K562 (cell line): Measurements from ENCODE around the gene VPS11. TPM values are rescaled to one million over a fixed set of nuclear protein-coding genes. Genes with fewer than 3 reads are reported as not detected.
A peak's percentile ranks its signal among the peaks of the same experiment; 100 is the strongest.

Experiments
- ARID3A ChIP-seq: IDR thresholded peaks from 2 replicates; pipeline ENCODE4 v1.6.1; 2012; ENCODE audit warnings: low read depth, low read length, improper control_type of control experiment, borderline replicate concordance
- BRD4 ChIP-seq: fragments of 200-600 bp; sonication (generic); IDR thresholded peaks from 2 replicates; pipeline ENCODE4 v1.6.1; 2017; ENCODE audit warnings: inconsistent platforms
- CBX5 ChIP-seq: IDR thresholded peaks from 2 replicates; pipeline ENCODE4 v1.6.1; 2014; ENCODE audit warnings: low read depth, borderline replicate concordance
- CEBPB ChIP-seq: fragments of 450-650 bp; IDR thresholded peaks from 2 replicates; pipeline ENCODE4 v1.6.1; 2016; ENCODE audit warnings: missing genetic modification characterization, missing compliant biosample characterization
- CXXC5 ChIP-seq: fragments of 250-450 bp; sonication (Bioruptor Pico); IDR thresholded peaks from 2 replicates; pipeline ENCODE4 v1.8.0; 2022; ENCODE audit warnings: inconsistent platforms, mild to moderate bottlenecking, moderate library complexity
- FOXJ3 ChIP-seq: sonication (generic); formaldehyde crosslinking; IDR thresholded peaks from 2 replicates; pipeline ENCODE4 v1.4.0; 2020; ENCODE audit warnings: mild to moderate bottlenecking, missing genetic modification reagents
- MTF1 ChIP-seq: fragments of 250-450 bp; sonication (Bioruptor Pico); IDR thresholded peaks from 2 replicates; pipeline ENCODE4 v1.9.0; 2021; ENCODE audit warnings: moderate library complexity, mild to moderate bottlenecking, inconsistent platforms, borderline replicate concordance
- NFIC ChIP-seq: fragments of 450-650 bp; IDR thresholded peaks from 2 replicates; pipeline ENCODE4 v1.6.1; 2017; ENCODE audit warnings: mild to moderate bottlenecking, inconsistent platforms
- SAFB2 ChIP-seq: fragments of 200-400 bp; formaldehyde crosslinking; IDR thresholded peaks from 2 replicates; pipeline ENCODE4 v1.6.1; 2018; ENCODE audit warnings: borderline replicate concordance, low read length, low read depth, moderate library complexity; ENCODE audit not compliant: severe bottlenecking
- TBP ChIP-seq: optimal IDR thresholded peaks from 2 replicates; pipeline ENCODE3; 2011; ENCODE audit warnings: low read depth, low read length, improper control_type of control experiment
- ZHX1 ChIP-seq: fragments of 150-350 bp; conservative IDR thresholded peaks from 2 replicates; pipeline ENCODE4 v1.6.1; 2014; ENCODE audit warnings: low read length
- ZNF12 ChIP-seq: sonication (generic); formaldehyde crosslinking; IDR thresholded peaks from 2 replicates; pipeline ENCODE4 v1.4.0; 2020; ENCODE audit warnings: mild to moderate bottlenecking, missing genetic modification reagents
- ZNF232 ChIP-seq: sonication (generic); formaldehyde crosslinking; IDR thresholded peaks from 2 replicates; pipeline ENCODE4 v1.8.0; 2022; ENCODE audit warnings: mild to moderate bottlenecking, missing genetic modification reagents
- ZNF407 ChIP-seq: fragments of 450-650 bp; IDR thresholded peaks from 2 replicates; pipeline ENCODE4 v1.6.1; 2016; ENCODE audit warnings: low read depth
- polyA plus RNA-seq, 8 experiments: library from polyadenylated mRNA; depleted of rRNA in 4 of 8; stranded (reverse) in 5 of 8; unstranded in 3 of 8; fragments of >200 nt; fragmentation: Nextera tagmentation in 2 of 8; fragmentation: Illumina TruSeq in 1 of 8; extraction: Ambion mirVana in 2 of 8; extraction: Trizol in 1 of 8; gene quantifications; 2 replicates each; pipeline versions ENCODE4 v1.2.1 to v1.2.3, GENCODE V29; 2011 to 2014; ENCODE audit warnings: inconsistent platforms in 1 of 8, missing spikeins in 1 of 8
- total RNA-seq, 7 experiments: library from RNA; depleted of rRNA in 6 of 7; stranded (reverse); fragments of >200 nt in 6 of 7; fragmentation: Illumina TruSeq in 2 of 7; extraction: Trizol in 2 of 7; gene quantifications; 2 replicates each; pipeline versions ENCODE4 v1.2.1 to v1.2.3, GENCODE V29; 2011 to 2021; ENCODE audit warnings: low replicate concordance in 1 of 7

Gene VPS11
- total and polyA plus RNA-seq, 9 of the 15 experiments (the other 6 are each of a cell fraction or from before 2014, with no cell fraction given): 14.1 to 35.5 (median 27.5) TPM

GRCh38 chr11:119095066-119095880, 27.7 kb downstream of the VPS11 start (continued):
- TF ChIP-seq ZNF407 (no peak), BRD4 (no peak), ZNF232 (CRISPR knock-in tag) (peak; percentile 67; the same call in 1 of the 2 replicates), CBX5 (no peak), SAFB2 (no peak), TBP (no peak), MTF1 (CRISPR knock-in tag) (no peak), FOXJ3 (CRISPR knock-in tag) (no peak), NFIC (peak; percentile 78), CXXC5 (CRISPR knock-in tag) (peak; percentile 84), CEBPB (no peak), ZHX1 (no peak), ARID3A (no peak), ZNF12 (CRISPR knock-in tag) (peak; percentile 89)
